Muscle of arm (tissue), 12 donors: ENCODE data around the gene KRTAP10-8. TPM values are rescaled to one million over a fixed set of nuclear protein-coding genes. Genes with fewer than 3 reads are reported as not detected.
"Not testable (repeated sequence)": the region's sequence is repeated elsewhere in the genome, so short reads cannot be mapped to it uniquely, and the experiment has no call there.

Source experiments
- DNase-seq: peaks from one replicate; pipeline ENCODE4 v3.0.0-alpha.2; 2013
- polyA plus RNA-seq, 12 donors: library from polyadenylated mRNA; unstranded; fragments of 120-200 nt; gene quantifications; one replicate each; pipeline ENCODE4 v1.2.1, GENCODE V29; 2013; ENCODE audit not compliant: insufficient read length in 12 of 12

Gene KRTAP10-8
- polyA plus RNA-seq, 12 donors = 0.25 TPM; not detected in 11

- DNase-seq = no peak
These were observed 33.0 kb downstream of the KRTAP10-8 start for GRCh38 chr21:44644878-44645277.

GRCh38 chr21:44646366-44647221, 34.7 kb downstream of the KRTAP10-8 start, which contains the start of gene KRTAP10-11:
Gene KRTAP10-11 (plus strand): TSS chr21:44646414. CDS start chr21:44646459, 45 bp downstream.
- DNase-seq = not testable (repeated sequence)

- no peak for DNase-seq
These were observed 35.3 kb downstream of the KRTAP10-8 start for GRCh38 chr21:44647222-44647552.

- DNase-seq = no peak
These were observed 36.9 kb downstream of the KRTAP10-8 start for GRCh38 chr21:44648557-44649311.

GRCh38 chr21:44649521-44650100, 37.7 kb downstream of the KRTAP10-8 start:
- no peak for DNase-seq

GRCh38 chr21:44650265-44650972, 38.5 kb downstream of the KRTAP10-8 start:
- no peak for DNase-seq

- no peak for DNase-seq
These were observed 39.2 kb downstream of the KRTAP10-8 start for GRCh38 chr21:44650973-44651675.

- no peak for DNase-seq
These were observed 41.2 kb downstream of the KRTAP10-8 start for GRCh38 chr21:44653123-44653522.

- no peak for DNase-seq
These were observed 42.0 kb downstream of the KRTAP10-8 start for GRCh38 chr21:44653656-44654575.

GRCh38 chr21:44654576-44655175, 42.8 kb downstream of the KRTAP10-8 start, which contains the start of gene KRTAP12-4:
Gene KRTAP12-4 (minus strand): TSS chr21:44654659. CDS start chr21:44654614, 45 bp downstream.
- no peak for DNase-seq

GRCh38 chr21:44656868-44657267, 45.0 kb downstream of the KRTAP10-8 start:
- DNase-seq = no peak

GRCh38 chr21:44657635-44658540, 46.0 kb downstream of the KRTAP10-8 start, which contains the start of gene KRTAP12-3:
Gene KRTAP12-3 (plus strand): TSS chr21:44657932. CDS start chr21:44657980, 48 bp downstream.
- no peak for DNase-seq

- no peak for DNase-seq
These were observed 46.6 kb downstream of the KRTAP10-8 start for GRCh38 chr21:44658541-44658910.

- DNase-seq = no peak
These were observed 47.2 kb downstream of the KRTAP10-8 start for GRCh38 chr21:44658913-44659595.

- not testable (repeated sequence) for DNase-seq
These were observed 49.7 kb downstream of the KRTAP10-8 start for GRCh38 chr21:44661567-44661966.
